ENCODE results near the gene KRTAP10-3.

The KRTAP10-3 gene

DNA sequence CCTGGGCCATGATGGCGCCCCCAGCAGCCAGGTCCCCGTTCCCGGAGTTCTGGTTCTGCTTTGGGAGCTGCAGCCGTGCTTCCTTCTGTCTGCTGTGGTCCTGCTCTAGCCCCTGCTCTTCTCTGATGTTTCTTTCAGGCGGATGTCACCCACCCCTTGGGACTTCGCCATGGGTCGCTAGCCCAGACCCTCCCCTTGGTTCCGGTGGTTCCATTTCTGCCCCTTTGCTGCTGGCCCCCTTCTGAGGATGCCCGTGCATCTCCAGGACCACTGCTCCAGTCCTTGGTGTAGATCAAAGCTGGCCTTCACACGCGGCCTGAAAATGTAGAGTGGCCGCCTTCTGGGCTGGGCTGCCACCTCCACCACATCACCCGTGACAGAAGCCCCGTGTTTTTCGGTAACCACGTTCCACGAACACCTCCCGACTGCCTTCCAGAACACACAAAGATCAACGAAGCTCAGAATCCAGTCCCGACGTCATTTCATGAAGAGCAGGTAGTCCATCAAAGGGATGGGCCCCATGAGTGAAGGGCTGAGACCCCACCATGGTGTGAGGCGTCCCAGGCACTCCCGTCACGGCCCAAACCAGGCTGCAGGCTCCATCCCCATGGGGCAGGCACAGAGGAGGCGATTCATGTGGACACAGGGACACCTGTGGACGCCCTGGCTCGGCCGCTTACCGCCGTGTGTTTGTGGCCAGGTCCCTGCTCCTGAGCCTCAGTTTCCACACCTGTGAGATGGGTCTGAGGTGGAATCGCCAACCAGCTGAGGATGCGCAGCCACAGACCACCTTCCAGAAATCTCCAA lies 43.0 kb downstream of the KRTAP10-3 start:
- no peak for DNase-seq (ENCODE audit: low spot score)

DNA sequence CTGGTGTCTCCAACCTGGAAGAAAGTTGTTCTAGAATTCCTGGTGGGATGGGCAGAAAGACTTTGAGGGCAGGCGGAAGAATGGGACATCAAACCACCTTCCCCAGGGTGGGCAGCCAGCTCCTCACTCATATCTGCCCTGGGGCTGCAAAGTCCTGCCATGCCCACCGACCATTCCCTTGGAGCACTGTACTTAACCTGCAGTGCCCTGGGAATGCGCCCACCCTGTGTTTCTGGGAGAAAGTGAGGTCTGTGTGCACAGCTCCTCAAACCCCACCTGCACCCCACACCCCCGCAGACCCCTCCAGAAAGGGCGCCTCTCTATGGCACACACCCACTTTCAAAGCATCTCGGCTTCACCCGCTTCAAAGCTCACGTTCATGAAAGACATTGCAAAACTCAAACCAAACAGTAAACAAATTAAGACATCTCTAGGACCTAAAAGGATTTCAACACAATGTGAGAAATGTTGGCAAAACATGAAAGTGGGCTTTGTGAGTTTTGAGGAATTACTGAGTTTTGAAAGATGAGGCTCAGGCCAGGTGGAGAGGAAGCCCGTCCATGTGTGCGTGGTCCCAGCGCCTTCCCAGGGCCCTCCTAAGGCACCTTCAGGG lies 43.7 kb downstream of the KRTAP10-3 start:
- no peak for DNase-seq (ENCODE audit: low spot score)

DNA sequence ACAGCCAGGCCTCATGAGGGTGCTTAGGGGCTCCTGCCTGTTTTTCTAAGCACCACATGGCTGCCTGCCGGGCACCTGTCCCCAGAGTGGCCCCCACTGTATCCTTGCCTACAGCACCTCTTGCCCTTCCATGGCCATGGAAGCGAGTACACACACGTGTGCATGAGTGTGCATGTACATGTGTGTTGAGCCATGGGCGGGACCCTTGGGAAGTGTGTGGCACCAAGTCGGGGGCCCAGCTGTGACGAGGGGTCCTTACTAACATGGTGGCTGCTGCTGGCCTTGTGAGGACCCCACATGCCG lies 44.4 kb downstream of the KRTAP10-3 start:
- no peak for DNase-seq (ENCODE audit: low spot score)

DNA sequence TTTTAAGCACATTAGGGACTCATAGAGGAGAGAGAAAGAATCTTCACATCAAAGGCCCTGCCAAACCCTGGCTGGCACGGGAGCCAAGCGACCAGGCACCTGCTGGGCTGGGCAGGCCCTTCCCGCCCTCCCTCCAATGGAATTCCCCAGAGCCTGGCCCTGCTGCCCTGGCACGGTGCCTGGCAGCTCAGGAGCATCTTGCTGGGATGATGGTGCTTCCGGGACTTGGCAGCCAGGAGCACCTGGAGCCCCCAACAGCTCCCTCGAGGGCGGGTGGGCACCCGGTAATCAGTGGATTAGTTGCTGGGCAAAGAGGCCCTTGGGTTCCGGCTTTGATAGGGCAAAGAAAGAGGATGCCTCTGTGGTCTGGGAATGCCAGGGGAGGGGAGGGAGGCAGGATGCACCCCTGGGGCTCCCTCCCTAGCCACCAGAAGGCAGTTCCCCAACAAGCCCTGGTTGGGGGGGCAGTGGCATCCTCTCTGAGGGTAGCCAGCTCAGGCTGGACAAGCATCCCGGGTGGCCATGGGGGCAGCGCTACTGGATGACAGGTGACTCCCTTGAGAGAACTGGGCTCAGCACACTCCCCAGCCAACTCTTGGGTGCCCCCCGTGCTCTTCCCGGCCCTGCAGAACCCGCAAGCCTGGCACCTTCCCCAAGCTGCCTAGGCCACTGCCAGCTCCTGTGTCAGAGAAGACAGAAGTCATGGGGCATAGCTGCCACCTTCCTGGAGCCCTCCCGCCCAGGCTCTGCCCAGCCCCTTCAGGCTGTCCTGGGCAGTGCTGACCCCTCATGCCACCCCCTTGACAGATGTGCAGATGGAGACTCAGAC lies 45.0 kb downstream of the KRTAP10-3 start:
- peak; percentile 47 for DNase-seq (ENCODE audit: low spot score)

DNA sequence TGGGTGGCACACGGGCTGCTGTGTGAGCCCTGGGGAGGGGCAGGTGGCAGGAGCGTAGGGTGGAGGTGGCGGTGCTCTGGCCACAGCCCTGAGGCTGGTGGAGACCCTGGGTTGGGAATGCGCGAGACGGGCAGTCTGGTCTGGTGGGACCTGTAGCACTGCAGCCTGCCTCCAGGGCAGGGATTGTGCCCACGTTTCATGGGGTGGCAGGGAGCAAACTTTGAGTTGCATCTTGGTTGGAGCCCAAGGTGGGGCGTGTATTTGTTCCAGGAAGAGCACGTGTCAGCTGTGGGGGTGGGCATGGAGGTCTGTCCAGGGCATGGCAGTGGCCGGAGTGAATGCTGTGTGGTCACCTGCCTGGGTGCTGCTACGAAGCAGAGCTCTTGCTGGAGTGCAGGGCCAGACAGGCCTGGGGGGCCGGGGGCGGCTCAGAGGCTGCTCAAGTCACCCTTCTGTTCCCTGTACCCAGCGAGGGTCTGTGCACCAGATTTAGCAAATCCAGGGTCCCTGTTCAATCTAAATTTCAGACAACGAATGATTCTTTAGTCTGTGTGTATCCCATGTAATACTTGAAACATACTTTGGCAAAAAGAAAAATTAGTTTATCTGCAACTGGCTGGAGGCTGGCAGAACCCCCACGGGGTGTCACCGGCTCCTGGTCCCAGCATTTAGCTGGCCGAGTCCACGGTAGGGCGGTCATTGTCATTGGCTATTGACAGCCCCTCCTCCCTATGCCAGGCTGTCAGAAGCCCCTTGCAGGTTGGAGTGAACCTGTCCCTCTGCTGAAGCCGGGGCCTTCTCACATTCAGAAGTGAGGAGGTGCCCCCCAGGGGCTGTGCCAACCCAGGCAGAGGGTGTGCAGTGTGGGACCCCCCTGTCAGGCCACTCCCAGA lies 45.9 kb downstream of the KRTAP10-3 start:
- DNase-seq (ENCODE audit: low spot score), result no peak

DNA sequence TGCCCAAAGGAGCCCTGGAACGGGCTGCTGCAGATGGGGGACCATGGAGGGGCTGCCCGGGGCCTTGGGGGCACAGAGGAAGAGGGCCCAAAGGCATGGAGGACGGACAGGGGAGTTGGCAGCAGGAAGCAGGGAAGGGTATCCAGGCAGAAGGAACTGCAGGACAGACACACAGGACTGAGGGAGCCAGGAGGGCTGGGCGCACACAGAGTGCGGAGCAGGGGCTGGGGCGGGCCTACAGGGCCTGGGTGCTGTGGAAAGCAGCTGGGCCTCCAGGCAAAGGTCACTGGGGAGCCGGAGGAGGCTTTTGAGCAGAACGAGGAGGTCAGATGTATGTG lies 46.7 kb downstream of the KRTAP10-3 start:
- DNase-seq (ENCODE audit: low spot score), result no peak

DNA sequence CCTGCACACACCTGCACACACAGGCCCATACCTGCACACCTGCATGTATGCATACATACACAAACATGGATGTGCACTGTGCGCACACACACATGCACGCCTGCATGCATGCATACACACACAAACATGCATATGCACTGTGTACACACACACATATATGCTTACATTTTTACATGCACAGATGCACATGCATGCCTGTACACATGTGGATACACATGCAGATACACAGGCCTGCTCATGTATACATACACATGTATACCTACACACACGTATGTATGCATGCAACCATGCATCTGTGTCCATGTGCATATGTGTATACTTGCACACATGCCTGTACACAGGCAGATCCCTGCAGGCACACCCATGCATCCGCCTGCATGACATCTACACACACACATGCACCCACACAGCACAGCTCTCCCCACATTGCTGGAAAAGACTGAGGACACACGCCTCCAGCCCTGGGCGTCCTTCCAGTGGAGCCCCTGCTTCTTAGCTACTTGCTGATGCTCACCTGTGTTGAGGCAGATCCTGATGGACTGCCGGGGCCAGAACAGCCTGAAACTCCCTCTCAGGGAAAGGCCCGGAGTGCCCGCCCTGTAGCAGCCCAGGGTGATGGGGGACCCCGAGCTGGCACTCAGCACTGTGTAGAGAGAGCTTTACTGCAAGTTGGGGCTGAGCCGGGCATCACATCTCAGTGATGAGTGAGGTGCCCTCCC lies 47.2 kb downstream of the KRTAP10-3 start:
- DNase-seq (ENCODE audit: low spot score), result no peak

DNA sequence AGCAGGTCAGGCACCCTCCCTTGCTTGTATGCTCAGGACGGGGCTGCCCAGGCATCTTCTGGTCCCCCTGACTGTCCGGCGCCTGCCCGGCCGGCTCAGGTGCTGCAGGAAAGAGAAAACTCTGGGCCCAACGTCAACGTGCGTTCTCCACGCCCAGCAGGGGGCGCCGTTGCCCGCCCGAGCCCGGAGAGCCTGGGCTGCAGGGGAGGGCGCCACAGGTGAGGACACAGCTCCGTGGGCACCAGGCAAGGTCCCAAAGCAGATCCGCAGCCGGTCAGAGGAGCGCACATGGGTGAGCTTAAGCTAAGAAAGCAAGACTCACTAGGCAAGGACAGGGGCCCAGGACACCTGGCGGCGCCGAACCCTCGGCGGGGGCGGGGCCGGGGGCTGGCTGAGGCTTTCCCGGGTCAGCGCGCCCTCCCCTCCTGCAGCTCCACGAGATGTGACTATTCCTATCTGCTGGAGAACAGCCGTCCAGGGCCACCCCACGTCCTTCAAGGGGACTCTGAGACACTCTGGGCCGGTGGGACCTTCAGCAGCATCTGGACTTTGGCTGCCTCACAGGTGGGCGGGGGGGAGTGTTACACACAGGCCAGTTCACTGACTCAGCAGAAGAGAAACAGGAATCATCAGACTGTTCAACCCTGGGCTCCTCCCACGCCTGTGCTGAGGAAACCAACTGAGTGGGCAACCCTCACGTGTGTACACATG lies 47.9 kb downstream of the KRTAP10-3 start:
- DNase-seq (ENCODE audit: low spot score), result peak; percentile 69

DNA sequence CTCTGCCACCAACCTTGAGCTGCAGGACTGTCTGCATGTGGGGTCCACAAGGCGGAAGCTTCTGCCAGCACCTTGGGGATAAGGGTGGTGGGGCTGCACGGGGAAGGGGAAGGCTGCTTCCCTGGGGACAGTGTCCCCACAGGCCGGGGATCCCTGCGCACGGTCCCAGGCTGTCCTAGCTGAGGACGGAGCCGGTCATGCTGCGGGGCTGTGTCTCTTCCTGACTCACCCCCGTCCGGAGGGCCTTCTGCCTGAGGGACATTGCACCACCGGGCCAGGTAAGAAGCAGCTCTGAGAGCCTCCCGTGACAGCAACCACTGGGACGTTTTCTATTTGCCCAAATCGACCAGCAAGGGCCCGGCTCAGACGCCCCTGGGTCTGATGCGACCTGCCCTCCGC lies 48.5 kb downstream of the KRTAP10-3 start:
- DNase-seq (ENCODE audit: low spot score), result no peak

DNA sequence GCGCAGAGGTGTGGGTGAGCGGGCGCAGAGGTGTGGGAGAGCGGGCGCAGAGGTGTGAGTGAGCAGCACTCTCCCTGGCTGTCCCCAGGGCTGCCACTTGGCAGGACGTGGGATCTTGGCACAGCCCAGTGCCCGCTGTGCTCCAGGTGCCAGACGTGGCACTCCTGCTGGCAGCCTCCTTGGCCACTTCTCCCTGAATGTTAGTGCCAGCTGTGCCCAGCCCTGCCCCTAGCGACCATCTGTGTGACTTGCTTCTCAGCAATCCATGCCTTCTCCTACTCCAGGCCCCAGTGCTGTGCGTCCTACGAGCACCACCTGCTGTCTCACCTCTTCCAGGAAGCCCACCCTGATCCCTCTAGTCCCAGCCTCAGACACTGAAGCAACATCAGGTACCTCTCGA lies 49.1 kb downstream of the KRTAP10-3 start:
- peak; percentile 39 for DNase-seq (ENCODE audit: low spot score)

DNA sequence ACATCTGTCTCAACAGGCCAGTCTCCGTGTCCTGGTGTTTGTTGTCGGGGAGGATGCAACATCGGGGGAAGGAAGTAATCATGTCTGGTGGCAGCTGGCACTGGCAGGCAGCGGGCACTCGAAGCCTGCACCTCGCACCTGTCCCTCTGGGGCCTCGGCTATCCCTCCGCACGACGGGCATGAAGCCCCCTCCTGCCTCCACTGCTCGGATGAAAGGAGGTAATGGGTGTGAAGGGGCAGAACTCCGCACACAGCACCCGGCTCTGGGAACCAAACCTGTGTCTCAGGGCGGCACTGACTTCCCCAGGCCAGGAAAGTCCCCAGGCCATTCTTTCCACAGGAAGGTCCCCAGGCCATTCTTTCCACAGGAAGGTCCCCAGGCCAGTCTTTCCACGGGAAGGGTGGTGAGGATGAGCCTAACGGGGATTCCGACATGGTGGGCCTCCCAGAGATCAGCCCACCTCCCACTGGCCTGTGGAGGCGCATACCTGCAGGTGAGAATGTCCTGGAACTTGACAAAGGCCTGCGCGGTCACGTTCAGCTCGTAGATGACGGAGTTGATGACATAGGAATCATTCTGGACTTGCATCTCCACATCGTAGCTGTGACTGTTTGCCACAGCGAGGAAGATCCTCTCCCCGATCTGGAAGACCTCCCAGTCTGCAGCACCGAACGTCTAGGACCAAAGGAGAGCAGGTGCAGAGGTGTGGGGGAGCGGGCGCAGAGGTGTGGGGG lies 49.7 kb downstream of the KRTAP10-3 start:
- DNase-seq (ENCODE audit: low spot score), result no peak

DNA sequence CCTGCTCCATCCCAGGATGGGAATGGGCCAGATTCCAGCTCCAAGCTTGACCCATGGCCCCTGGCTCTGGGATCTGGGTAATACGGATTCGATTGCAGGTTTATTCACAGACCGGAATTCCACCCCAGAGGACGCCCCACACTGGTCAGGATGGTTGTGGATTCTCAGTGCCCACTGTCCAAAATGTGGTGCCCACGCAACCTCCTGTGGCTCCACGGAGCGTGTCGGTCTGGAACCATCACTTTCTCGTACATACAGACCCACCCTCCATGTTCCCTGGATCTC lies 50.2 kb downstream of the KRTAP10-3 start:
- DNase-seq (ENCODE audit: low spot score), result no peak

Data from kidney tubule cell (primary cell).